ENCODE measurements around the gene SIGLEC1.

The SIGLEC1 gene

GRCh38 chr20:3707508-3707899 is 4.9 kb downstream of the SIGLEC1 start:
- Histone ChIP-seq H3K4me1 (ENCODE audit: control insufficient read depth, insufficient read depth, low read length) (no peaks in the 10 kb centered on the region), H3K9me3 (ENCODE audit: control insufficient read depth, insufficient read depth, low read length) (no peaks in the 10 kb centered on the region), H3K27me3 (ENCODE audit: control insufficient read depth, insufficient read depth, low read length) (no peaks in the 10 kb centered on the region), H3K9ac (ENCODE audit: low read depth, low read length) (no peak overlapping the region), H3K4me3 (ENCODE audit: low read depth, low read length) (no peak overlapping the region), H3K36me3 (ENCODE audit: control insufficient read depth, insufficient read depth, low read length) (no peaks in the 10 kb centered on the region), H3K27ac (ENCODE audit: low read depth, low read length) (no peak overlapping the region)

GRCh38 chr20:3706774-3707507 is 5.5 kb downstream of the SIGLEC1 start:
- no peaks in the 10 kb centered on the region for H3K9me3 ChIP-seq (ENCODE audit: control insufficient read depth, insufficient read depth, low read length)
- no peaks in the 10 kb centered on the region for H3K4me1 ChIP-seq (ENCODE audit: control insufficient read depth, insufficient read depth, low read length)
- no peak overlapping the region for H3K9ac ChIP-seq (ENCODE audit: low read depth, low read length)

DNA sequence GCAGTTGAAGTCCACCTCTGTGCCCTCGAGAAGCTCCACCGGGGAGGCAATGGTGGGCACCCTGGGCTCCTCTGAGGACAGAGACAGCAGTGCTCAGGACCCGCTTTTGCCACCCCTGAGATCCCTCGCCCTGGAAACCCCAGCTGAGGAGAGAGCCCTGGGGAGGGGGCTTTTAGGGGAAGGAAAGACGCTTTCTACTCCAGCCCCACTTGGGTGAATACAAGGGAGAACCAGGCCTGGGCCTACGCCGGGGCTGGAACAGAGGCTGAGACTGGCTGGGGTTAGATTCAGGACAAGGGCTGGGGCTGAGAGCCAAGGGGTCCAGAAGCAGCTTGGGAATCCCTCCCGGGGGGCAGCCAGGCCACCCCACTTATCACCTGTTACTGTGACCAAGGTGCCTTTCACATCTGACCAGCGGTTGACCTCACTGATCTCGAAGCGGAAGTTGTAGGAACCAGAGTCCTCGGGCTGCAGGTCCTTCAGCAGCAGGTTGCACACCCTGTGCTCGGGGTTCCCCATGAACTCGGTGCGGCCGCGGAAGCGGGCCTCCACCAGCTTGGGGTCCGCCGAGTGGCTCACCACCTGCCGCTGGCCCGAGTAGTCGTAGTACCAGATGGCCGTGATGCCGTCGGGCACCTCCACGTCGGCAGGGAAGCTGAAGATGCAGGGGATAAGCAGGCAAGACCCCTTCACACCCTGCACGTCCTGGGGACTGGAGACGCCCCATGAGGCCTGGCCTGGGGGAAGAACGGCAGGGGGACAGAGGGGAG is 6.2 kb downstream of the SIGLEC1 start:
- Histone ChIP-seq H3K9ac (ENCODE audit: low read depth, low read length) (no peak overlapping the region), H3K27me3 (ENCODE audit: control insufficient read depth, insufficient read depth, low read length) (no peaks in the 10 kb centered on the region), H3K27ac (ENCODE audit: low read depth, low read length) (no peak overlapping the region), H3K4me3 (ENCODE audit: low read depth, low read length) (no peak overlapping the region), H3K9me3 (ENCODE audit: control insufficient read depth, insufficient read depth, low read length) (no peaks in the 10 kb centered on the region), H3K4me1 (ENCODE audit: control insufficient read depth, insufficient read depth, low read length) (no peaks in the 10 kb centered on the region), H3K36me3 (ENCODE audit: control insufficient read depth, insufficient read depth, low read length) (no peaks in the 10 kb centered on the region)

More at GRCh38 chr20:3706774-3707507, 5.5 kb downstream of the SIGLEC1 start:
- Histone ChIP-seq H3K4me3 (ENCODE audit: low read depth, low read length) (no peak overlapping the region), H3K36me3 (ENCODE audit: control insufficient read depth, insufficient read depth, low read length) (no peaks in the 10 kb centered on the region), H3K27me3 (ENCODE audit: control insufficient read depth, insufficient read depth, low read length) (no peaks in the 10 kb centered on the region), H3K27ac (ENCODE audit: low read depth, low read length) (no peak overlapping the region)

DNA sequence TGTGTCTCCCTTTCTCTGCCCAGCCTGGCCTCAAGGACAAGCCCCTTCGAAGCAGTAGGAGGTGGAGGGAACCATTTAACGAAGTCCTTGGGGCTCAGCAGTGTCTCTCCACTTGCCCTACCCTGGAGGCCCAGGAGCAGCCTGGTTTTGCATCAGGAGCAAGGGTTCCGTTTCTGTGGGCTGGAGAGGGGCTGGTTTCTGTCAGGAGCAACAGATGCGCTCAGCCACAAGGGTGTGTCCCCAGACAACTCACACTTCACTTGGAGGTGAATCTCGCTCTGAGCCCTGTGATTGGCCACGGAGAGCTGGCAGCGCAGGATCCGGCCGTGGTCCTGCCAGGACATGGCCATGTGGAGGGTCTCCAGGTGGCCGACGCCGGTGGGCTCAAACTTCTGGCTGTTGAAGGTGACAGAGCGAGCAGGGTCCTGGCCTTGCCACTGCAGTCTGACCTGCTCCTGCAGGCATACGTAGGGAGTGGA is 6.9 kb downstream of the SIGLEC1 start:
- Histone ChIP-seq H3K4me3 (ENCODE audit: low read depth, low read length) (no peak overlapping the region), H3K27ac (ENCODE audit: low read depth, low read length) (no peak overlapping the region), H3K4me1 (ENCODE audit: control insufficient read depth, insufficient read depth, low read length) (no peaks in the 10 kb centered on the region), H3K36me3 (ENCODE audit: control insufficient read depth, insufficient read depth, low read length) (no peaks in the 10 kb centered on the region), H3K9ac (ENCODE audit: low read depth, low read length) (no peak overlapping the region), H3K9me3 (ENCODE audit: control insufficient read depth, insufficient read depth, low read length) (no peaks in the 10 kb centered on the region), H3K27me3 (ENCODE audit: control insufficient read depth, insufficient read depth, low read length) (no peaks in the 10 kb centered on the region)

DNA sequence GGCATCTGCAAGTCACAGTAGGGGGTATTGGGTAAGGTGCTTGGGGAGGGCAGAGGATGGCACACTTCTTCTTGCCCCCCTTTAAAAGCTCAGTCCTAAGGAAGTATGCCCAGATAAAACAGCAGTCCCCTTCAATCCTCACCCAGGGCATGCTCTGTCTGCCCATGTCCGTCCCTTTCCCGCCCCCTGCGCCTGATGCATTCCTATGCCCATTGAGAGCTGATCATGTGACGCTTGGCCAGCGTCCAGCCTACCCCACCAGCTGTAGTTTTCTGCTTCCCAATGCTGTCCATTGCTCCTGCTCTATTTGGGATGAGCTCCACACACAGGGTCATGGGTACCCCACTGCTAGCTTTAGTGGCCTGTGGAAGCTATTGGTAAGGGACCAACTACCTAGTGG is 8.3 kb downstream of the SIGLEC1 start:
- H3K9ac ChIP-seq (ENCODE audit: low read depth, low read length), result no peak overlapping the region
- no peak overlapping the region for H3K27ac ChIP-seq (ENCODE audit: low read depth, low read length)
- no peaks in the 10 kb centered on the region for H3K36me3 ChIP-seq (ENCODE audit: control insufficient read depth, insufficient read depth, low read length)
- no peaks in the 10 kb centered on the region for H3K27me3 ChIP-seq (ENCODE audit: control insufficient read depth, insufficient read depth, low read length)
- no peaks in the 10 kb centered on the region for H3K4me1 ChIP-seq (ENCODE audit: control insufficient read depth, insufficient read depth, low read length)
- no peaks in the 10 kb centered on the region for H3K9me3 ChIP-seq (ENCODE audit: control insufficient read depth, insufficient read depth, low read length)
- no peak overlapping the region for H3K4me3 ChIP-seq (ENCODE audit: low read depth, low read length)

DNA sequence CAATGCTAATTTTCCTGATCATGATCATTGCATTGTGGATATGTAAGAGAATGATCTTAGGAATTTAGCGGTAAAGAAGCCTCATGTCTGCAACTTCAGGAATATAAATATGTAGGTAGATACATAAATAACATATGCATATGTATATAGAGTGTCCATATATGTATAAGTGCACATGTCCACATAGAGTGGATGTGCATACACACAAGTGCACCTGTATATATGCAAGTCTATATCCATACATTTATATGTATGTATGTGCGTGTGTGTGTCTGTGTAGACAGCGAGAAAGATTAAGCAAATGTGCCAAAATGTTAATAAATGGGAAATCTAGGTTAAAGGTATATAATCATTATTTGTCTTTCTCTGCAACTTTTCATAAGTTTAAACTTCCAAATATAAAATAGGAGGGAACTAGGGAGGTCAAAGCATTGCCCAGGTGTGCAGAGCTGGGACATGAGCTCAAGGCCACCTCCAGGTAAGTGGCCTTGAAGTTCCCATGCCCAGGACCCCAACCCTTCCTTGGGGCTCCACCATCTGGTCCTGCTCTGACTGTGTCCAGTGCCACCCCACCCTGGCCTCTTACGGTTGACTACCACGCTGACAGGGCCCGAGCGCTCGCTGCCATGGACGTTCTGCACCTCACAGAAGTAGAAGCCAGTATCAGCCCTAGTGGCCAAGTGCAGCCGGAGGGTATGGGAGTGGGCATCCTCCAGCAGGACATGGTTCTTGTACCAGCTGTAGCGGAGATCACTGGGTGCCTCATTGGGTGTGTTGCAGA is 9.6 kb downstream of the SIGLEC1 start:
- H3K4me3 ChIP-seq (ENCODE audit: low read depth, low read length), result no peak overlapping the region
- no peaks in the 10 kb centered on the region for H3K27me3 ChIP-seq (ENCODE audit: control insufficient read depth, insufficient read depth, low read length)
- no peaks in the 10 kb centered on the region for H3K36me3 ChIP-seq (ENCODE audit: control insufficient read depth, insufficient read depth, low read length)
- H3K9ac ChIP-seq (ENCODE audit: low read depth, low read length), result no peak overlapping the region
- H3K4me1 ChIP-seq (ENCODE audit: control insufficient read depth, insufficient read depth, low read length), result no peaks in the 10 kb centered on the region
- no peaks in the 10 kb centered on the region for H3K9me3 ChIP-seq (ENCODE audit: control insufficient read depth, insufficient read depth, low read length)
- no peak overlapping the region for H3K27ac ChIP-seq (ENCODE audit: low read depth, low read length)

GRCh38 chr20:3701061-3701998 is 11.1 kb downstream of the SIGLEC1 start:
- H3K36me3 ChIP-seq (ENCODE audit: control insufficient read depth, insufficient read depth, low read length), result no peaks in the 10 kb centered on the region
- H3K27ac ChIP-seq (ENCODE audit: low read depth, low read length), result no peak overlapping the region
- no peaks in the 10 kb centered on the region for H3K4me1 ChIP-seq (ENCODE audit: control insufficient read depth, insufficient read depth, low read length)
- H3K9ac ChIP-seq (ENCODE audit: low read depth, low read length), result no peak overlapping the region
- no peak overlapping the region for H3K4me3 ChIP-seq (ENCODE audit: low read depth, low read length)
- no peaks in the 10 kb centered on the region for H3K27me3 ChIP-seq (ENCODE audit: control insufficient read depth, insufficient read depth, low read length)
- peaks cover 3% of the 10 kb centered on the region; the same call in 1 of the 2 replicates for H3K9me3 ChIP-seq (ENCODE audit: control insufficient read depth, insufficient read depth, low read length)

DNA sequence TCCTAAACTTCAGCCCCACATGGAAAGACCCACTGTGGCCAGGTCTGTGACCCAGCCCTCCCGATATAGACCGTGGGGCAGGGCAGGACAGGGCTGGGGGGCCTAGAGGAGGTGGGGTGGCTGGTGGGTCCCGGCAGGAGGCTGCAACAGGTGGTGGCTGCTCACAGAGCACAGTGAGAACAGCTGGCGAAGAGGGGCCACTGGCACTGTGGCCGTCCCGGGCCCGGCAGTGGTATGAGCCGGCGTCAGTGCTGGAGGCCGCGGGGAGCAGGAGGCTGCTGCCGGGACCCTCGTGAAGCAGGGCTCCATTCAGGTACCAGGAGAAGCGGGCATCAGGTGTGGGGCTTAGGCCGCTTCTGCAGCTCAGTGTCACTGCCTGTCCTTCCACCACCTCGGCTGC is 13.4 kb downstream of the SIGLEC1 start:
- peaks cover 4% of the 10 kb centered on the region; the same call in 1 of the 2 replicates for H3K9me3 ChIP-seq (ENCODE audit: control insufficient read depth, insufficient read depth, low read length)
- no peak overlapping the region for H3K9ac ChIP-seq (ENCODE audit: low read depth, low read length)
- H3K27me3 ChIP-seq (ENCODE audit: control insufficient read depth, insufficient read depth, low read length), result no peaks in the 10 kb centered on the region
- no peaks in the 10 kb centered on the region for H3K36me3 ChIP-seq (ENCODE audit: control insufficient read depth, insufficient read depth, low read length)
- no peak overlapping the region for H3K27ac ChIP-seq (ENCODE audit: low read depth, low read length)
- H3K4me1 ChIP-seq (ENCODE audit: control insufficient read depth, insufficient read depth, low read length), result no peaks in the 10 kb centered on the region
- no peak overlapping the region for H3K4me3 ChIP-seq (ENCODE audit: low read depth, low read length)

- Histone ChIP-seq H3K27ac (ENCODE audit: low read depth, low read length) (no peak overlapping the region), H3K4me3 (ENCODE audit: low read depth, low read length) (no peak overlapping the region), H3K9me3 (ENCODE audit: control insufficient read depth, insufficient read depth, low read length) (peaks cover 4% of the 10 kb centered on the region; the same call in 1 of the 2 replicates), H3K9ac (ENCODE audit: low read depth, low read length) (no peak overlapping the region), H3K36me3 (ENCODE audit: control insufficient read depth, insufficient read depth, low read length) (no peaks in the 10 kb centered on the region), H3K27me3 (ENCODE audit: control insufficient read depth, insufficient read depth, low read length) (no peaks in the 10 kb centered on the region), H3K4me1 (ENCODE audit: control insufficient read depth, insufficient read depth, low read length) (no peaks in the 10 kb centered on the region)
Measured at GRCh38 chr20:3698591-3699001, 13.8 kb downstream of the SIGLEC1 start.

Measured in HUES48 (cell line).